ENCODE results near the gene ATG16L1.
"Not testable (repeated sequence)": the region's sequence is repeated elsewhere in the genome, so short reads cannot be mapped to it uniquely, and the experiment has no call there.

Gene ATG16L1

GRCh38 chr2:233300401-233300800, 48.9 kb downstream of the ATG16L1 start:
- no peak for DNase-seq

- DNase-seq, result no peak
Measured at GRCh38 chr2:233301248-233301647, 49.8 kb downstream of the ATG16L1 start.

GRCh38 chr2:233301811-233302210, 50.3 kb downstream of the ATG16L1 start:
- DNase-seq, result no peak

- DNase-seq, result no peak
Measured at GRCh38 chr2:233303252-233303651, 51.8 kb downstream of the ATG16L1 start.

- DNase-seq, result no peak
Measured at GRCh38 chr2:233307565-233307964, 56.1 kb downstream of the ATG16L1 start, which contains the start of gene SAG. Gene SAG, plus strand, starts transcription at chr2:233307816. Its CDS starts 1,374 bp downstream, at chr2:233309190.

GRCh38 chr2:233311241-233311926, 59.9 kb downstream of the ATG16L1 start:
- no peak for DNase-seq

GRCh38 chr2:233312874-233313273, 61.4 kb downstream of the ATG16L1 start:
- DNase-seq, result no peak

GRCh38 chr2:233314180-233314925, 62.9 kb downstream of the ATG16L1 start:
- DNase-seq, result no peak

GRCh38 chr2:233317196-233317943, 65.9 kb downstream of the ATG16L1 start:
- DNase-seq, result no peak

GRCh38 chr2:233319256-233319655, 67.8 kb downstream of the ATG16L1 start:
- DNase-seq, result no peak

GRCh38 chr2:233320470-233320869, 69.0 kb downstream of the ATG16L1 start:
- DNase-seq, result no peak

- no peak for DNase-seq
Measured at GRCh38 chr2:233321166-233321565, 69.7 kb downstream of the ATG16L1 start.

- DNase-seq, result no peak
Measured at GRCh38 chr2:233323851-233324250, 72.4 kb downstream of the ATG16L1 start.

GRCh38 chr2:233325256-233325655, 73.8 kb downstream of the ATG16L1 start:
- DNase-seq, result no peak

GRCh38 chr2:233325814-233326213, 74.3 kb downstream of the ATG16L1 start:
- no peak for DNase-seq

- no peak for DNase-seq
Measured at GRCh38 chr2:233326500-233326899, 75.0 kb downstream of the ATG16L1 start.

GRCh38 chr2:233328922-233329321, 77.4 kb downstream of the ATG16L1 start:
- no peak for DNase-seq

- DNase-seq, result no peak
Measured at GRCh38 chr2:233329489-233330135, 78.1 kb downstream of the ATG16L1 start.

- peak; percentile 88 to 93 for DNase-seq
Measured at GRCh38 chr2:233331536-233331935, 80.1 kb downstream of the ATG16L1 start.

- no peak for DNase-seq
Measured at GRCh38 chr2:233332125-233332524, 80.7 kb downstream of the ATG16L1 start.

GRCh38 chr2:233334915-233335314, 83.4 kb downstream of the ATG16L1 start:
- no peak for DNase-seq

GRCh38 chr2:233336091-233336490, 84.6 kb downstream of the ATG16L1 start:
- not testable (repeated sequence) for DNase-seq

GRCh38 chr2:233336541-233336940, 85.1 kb downstream of the ATG16L1 start:
- no peak for DNase-seq
